ENCODE data around the gene PRRC2C.

- TF ChIP-seq EZH2 (IDR thresholded peaks at IDR 0.05) = no peak
- no peak for TF ChIP-seq POLR2AphosphoS5 (IDR thresholded peaks at IDR 0.05; ENCODE audit: borderline replicate concordance, low read depth, low read length)
- no peak for TF ChIP-seq FOXP2 (optimal IDR thresholded peaks at IDR 0.05; ENCODE audit: control extremely low read depth, extremely low read length, insufficient read depth)
Measured at GRCh38 chr1:171576144-171576543, 90.8 kb downstream of the PRRC2C start.
